Stomach (tissue), 4 donors: Measurements from ENCODE around the gene PCSK7.

Experiments
- EP300 ChIP-seq: sonication (generic); formaldehyde crosslinking; IDR thresholded peaks from one replicate; pipeline ENCODE4 v1.6.1; 2017; ENCODE audit warnings: antibody characterized with exemption
- POLR2AphosphoS5 ChIP-seq, 3 donors: sonication (generic); formaldehyde crosslinking; IDR thresholded peaks; one replicate each; pipeline ENCODE4 v1.6.1; 2016; ENCODE audit warnings: antibody characterized with exemption in 3 of 3
- TF ChIP-seq, protein P1 (sequence below), 7 experiments: fragments of 450-650 bp in 4 of 7; fragments of 200-600 bp in 3 of 7; sonication (generic) in 3 of 7; IDR thresholded peaks; one replicate each; pipeline ENCODE4 v1.5.1; 2016 to 2019; ENCODE audit warnings: antibody characterized with exemption in 7 of 7, control low read depth in 2 of 7, mild to moderate bottlenecking in 1 of 7

DNA sequence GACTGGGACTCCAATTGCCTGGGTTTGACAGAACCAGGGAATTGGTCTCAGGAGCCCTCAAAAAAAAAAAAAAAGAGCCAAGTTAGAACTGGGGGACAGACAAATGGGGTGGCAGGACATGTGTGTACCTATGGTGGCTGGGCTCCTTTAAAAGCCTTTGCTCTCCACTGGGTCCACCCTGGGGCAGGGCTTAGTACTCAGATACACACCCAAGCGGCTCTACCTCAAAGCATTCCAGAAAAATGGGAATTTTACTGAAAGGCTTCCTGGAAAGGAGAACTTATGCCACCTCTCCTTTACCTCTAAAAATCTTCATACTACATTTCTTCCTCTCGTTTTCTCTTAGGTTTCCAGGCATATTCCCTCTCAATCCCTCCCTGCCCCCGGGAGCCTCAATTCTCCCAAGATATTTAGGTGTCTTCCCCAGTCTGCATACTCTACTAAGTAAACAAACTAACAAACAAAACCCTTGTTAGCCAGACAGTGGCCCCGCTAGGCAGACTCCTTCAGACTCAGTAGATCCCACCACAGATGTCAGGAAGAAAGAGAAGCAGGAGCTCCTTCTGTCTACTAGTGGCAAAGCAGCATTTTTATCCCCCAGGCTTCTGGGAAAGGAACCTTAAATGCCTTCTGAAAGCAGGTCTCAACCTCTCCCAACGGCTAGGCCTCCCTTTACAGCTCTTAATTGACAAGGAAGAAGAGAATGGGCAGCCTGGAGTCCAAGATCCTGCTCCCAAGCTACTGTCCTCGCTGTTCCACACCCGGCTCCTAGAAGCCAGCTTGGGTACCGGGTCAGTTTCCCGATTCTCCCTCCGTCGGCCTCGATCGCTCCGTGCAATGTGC lies 653 bp downstream of the PCSK7 start:
- TF ChIP-seq, protein P1, sequence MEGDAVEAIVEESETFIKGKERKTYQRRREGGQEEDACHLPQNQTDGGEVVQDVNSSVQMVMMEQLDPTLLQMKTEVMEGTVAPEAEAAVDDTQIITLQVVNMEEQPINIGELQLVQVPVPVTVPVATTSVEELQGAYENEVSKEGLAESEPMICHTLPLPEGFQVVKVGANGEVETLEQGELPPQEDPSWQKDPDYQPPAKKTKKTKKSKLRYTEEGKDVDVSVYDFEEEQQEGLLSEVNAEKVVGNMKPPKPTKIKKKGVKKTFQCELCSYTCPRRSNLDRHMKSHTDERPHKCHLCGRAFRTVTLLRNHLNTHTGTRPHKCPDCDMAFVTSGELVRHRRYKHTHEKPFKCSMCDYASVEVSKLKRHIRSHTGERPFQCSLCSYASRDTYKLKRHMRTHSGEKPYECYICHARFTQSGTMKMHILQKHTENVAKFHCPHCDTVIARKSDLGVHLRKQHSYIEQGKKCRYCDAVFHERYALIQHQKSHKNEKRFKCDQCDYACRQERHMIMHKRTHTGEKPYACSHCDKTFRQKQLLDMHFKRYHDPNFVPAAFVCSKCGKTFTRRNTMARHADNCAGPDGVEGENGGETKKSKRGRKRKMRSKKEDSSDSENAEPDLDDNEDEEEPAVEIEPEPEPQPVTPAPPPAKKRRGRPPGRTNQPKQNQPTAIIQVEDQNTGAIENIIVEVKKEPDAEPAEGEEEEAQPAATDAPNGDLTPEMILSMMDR (IDR thresholded peaks at IDR 0.05), result no peak
- TF ChIP-seq POLR2AphosphoS5 (IDR thresholded peaks at IDR 0.05) (no peak), EP300 (no peak)
